HCT116 (cell line): ENCODE data around the gene ERCC6. TPM values are rescaled to one million over a fixed set of nuclear protein-coding genes. Genes with fewer than 3 reads are reported as not detected.

ENCODE experiments used
- ATAC-seq: fragments of 200-7000 bp; cut with Tn5 transposase; 2 replicates; pipeline ENCODE4 v1.9.1; 2020; ENCODE audit warnings: mild to moderate bottlenecking, moderate library complexity
- BruUV-seq: library from RNA; stranded (reverse); fragments of 400-500 nt; replicated peaks from 2 replicates; lab custom pipeline; 2021; lab: Mats Ljungman, UMichigan
- CTCF ChIA-PET: fragments of 300-600 bp; sonication (Branson Sonifier 250); formaldehyde crosslinking; loops from one replicate; lab custom pipeline; 2021; ENCODE audit warnings: antibody characterized with exemption; lab: Charles Lee
- POLR2A ChIA-PET: fragments of 300-600, 350-600 bp; sonication (Branson Sonifier 250); formaldehyde crosslinking; loops from one replicate; lab custom pipeline; 2021; ENCODE audit warnings: antibody characterized with exemption; lab: Charles Lee
- RAD21 ChIA-PET, 2 experiments: fragments of 300-600 bp; sonication (Branson Sonifier 250); formaldehyde crosslinking; loops; one replicate each; lab custom pipeline; 2023; ENCODE audit warnings: low total read pairs in 2 of 2; ENCODE audit not compliant: uncharacterized antibody in 2 of 2, unreplicated experiment in 2 of 2, low non-redundant PET in 1 of 2; lab: Charles Lee
- DNase-seq: peaks from one replicate; pipeline ENCODE4 v3.0.0-alpha.2; 2010; ENCODE audit warnings: low read depth, low spot score
- H2AFZ ChIP-seq: fragments of 200-600 bp; shearing (Covaris generic), sonication (generic); 2 replicates; pipeline ENCODE4 v1.6.1; 2017; ENCODE audit warnings: low read depth, mixed run types, mixed read lengths, antibody characterized with exemption, low read length; ENCODE audit not compliant: poor library complexity, severe bottlenecking
- H3K27ac ChIP-seq: 2 replicates; pipeline ENCODE4 v1.5.1; 2012; ENCODE audit warnings: low read depth, low read length
- H3K27me3 ChIP-seq: fragments of 200-600 bp; sonication (generic); 2 replicates; pipeline ENCODE4 v1.6.1; 2016; ENCODE audit warnings: mixed run types, low read length, mixed read lengths; ENCODE audit not compliant: insufficient read depth
- H3K36me3 ChIP-seq, 2 experiments: fragments of 200-500 bp in 1 of 2; fragments of 200-600 bp in 1 of 2; sonication (Bioruptor generic) in 1 of 2; sonication (generic) in 1 of 2; 2 replicates each; pipeline versions ENCODE4 v1.5.1 to v1.6.1; 2014 to 2016; ENCODE audit warnings: low read length in 2 of 2, inconsistent platforms in 1 of 2, mixed read lengths in 1 of 2, mixed run types in 1 of 2; ENCODE audit not compliant: insufficient read depth in 2 of 2, control insufficient read depth in 1 of 2
- H3K4me1 ChIP-seq, 2 experiments: fragments of 200-600 bp in 1 of 2; sonication (generic) in 1 of 2; 2 replicates each; pipeline versions ENCODE4 v1.5.1 to v1.6.1; 2012 to 2017; ENCODE audit warnings: low read length in 2 of 2, inconsistent platforms in 1 of 2, mild to moderate bottlenecking in 1 of 2, mixed read lengths in 1 of 2, mixed run types in 1 of 2, moderate library complexity in 1 of 2; ENCODE audit not compliant: insufficient read depth in 2 of 2, control insufficient read depth in 1 of 2
- H3K4me2 ChIP-seq: fragments of 200-600 bp; sonication (generic); 2 replicates; pipeline ENCODE4 v1.6.1; 2017; ENCODE audit warnings: mixed run types, low read length, mixed read lengths
- H3K4me3 ChIP-seq, 2 experiments: fragments of 200-600 bp in 1 of 2; sonication (generic) in 1 of 2; replicated peaks in 1 of 2; 2 replicates each; pipeline ENCODE4 v1.5.1; 2011 to 2016; ENCODE audit warnings: low read length in 2 of 2, control low read depth in 1 of 2, low read depth in 1 of 2, mild to moderate bottlenecking in 1 of 2, mixed read lengths in 1 of 2, mixed run types in 1 of 2
- H3K79me2 ChIP-seq: fragments of 200-600 bp; sonication (generic); 2 replicates; pipeline ENCODE4 v1.6.1; 2017; ENCODE audit warnings: mild to moderate bottlenecking, mixed run types, low read length, moderate library complexity, mixed read lengths; ENCODE audit not compliant: insufficient read depth
- H3K9ac ChIP-seq: fragments of 200-600 bp; sonication (generic); 2 replicates; pipeline ENCODE4 v1.6.1; 2016; ENCODE audit warnings: low read length, mixed read lengths
- H3K9me2 ChIP-seq: fragments of 200-600 bp; sonication (generic), shearing (Covaris generic); 2 replicates; pipeline ENCODE4 v1.6.1; 2017; ENCODE audit warnings: mixed run types, mild to moderate bottlenecking, moderate library complexity; ENCODE audit not compliant: insufficient read depth
- H3K9me3 ChIP-seq, 2 experiments: fragments of 200-500 bp in 1 of 2; fragments of 200-600 bp in 1 of 2; sonication (Bioruptor generic) in 1 of 2; sonication (generic) in 1 of 2; 2 replicates each; pipeline ENCODE4 v1.6.1; 2014 to 2017; ENCODE audit warnings: low read length in 2 of 2, mixed read lengths in 2 of 2, inconsistent platforms in 1 of 2, low read depth in 1 of 2, mild to moderate bottlenecking in 1 of 2, mixed run types in 1 of 2, moderate library complexity in 1 of 2; ENCODE audit not compliant: control insufficient read depth in 1 of 2, insufficient read depth in 1 of 2
- H4K20me1 ChIP-seq: fragments of 200-600 bp; sonication (generic), shearing (Covaris generic); 2 replicates; pipeline ENCODE4 v1.6.1; 2017; ENCODE audit warnings: mixed run types, mild to moderate bottlenecking, moderate library complexity; ENCODE audit not compliant: insufficient read depth
- ATF3 ChIP-seq: IDR thresholded peaks from 2 replicates; pipeline ENCODE4 v1.6.1; 2012
- CBX3 ChIP-seq: IDR thresholded peaks from 2 replicates; pipeline ENCODE4 v1.6.1; 2012; ENCODE audit warnings: low read depth
- CEBPB ChIP-seq: IDR thresholded peaks from 2 replicates; pipeline ENCODE4 v1.6.1; 2012; ENCODE audit warnings: low read depth
- CTCF ChIP-seq, 3 experiments: fragments of 200-600 bp in 1 of 3; sonication (generic) in 1 of 3; IDR thresholded peaks in 2 of 3; conservative IDR thresholded peaks in 1 of 3; 2 replicates each; pipeline ENCODE4 v1.5.1; 2012 to 2017; ENCODE audit warnings: low read depth in 2 of 3, low read length in 2 of 3, antibody characterized with exemption in 1 of 3, borderline replicate concordance in 1 of 3, control low read depth in 1 of 3, mild to moderate bottlenecking in 1 of 3, mixed read lengths in 1 of 3, mixed run types in 1 of 3, moderate library complexity in 1 of 3; ENCODE audit not compliant: insufficient read depth in 1 of 3
- EGR1 ChIP-seq: IDR thresholded peaks from 2 replicates; pipeline ENCODE4 v1.6.1; 2012; ENCODE audit warnings: low read depth
- ELF1 ChIP-seq: IDR thresholded peaks from 2 replicates; pipeline ENCODE4 v1.6.1; 2012; ENCODE audit warnings: low read depth, borderline replicate concordance
- EZH2 ChIP-seq: fragments of 200-600 bp; sonication (generic); IDR thresholded peaks from 2 replicates; pipeline ENCODE4 v1.6.1; 2017; ENCODE audit warnings: antibody characterized with exemption, mixed run types
- EZH2phosphoT487 ChIP-seq: fragments of 200-600 bp; IDR thresholded peaks from 2 replicates; pipeline ENCODE4 v1.6.1; 2018; ENCODE audit warnings: antibody characterized with exemption, borderline replicate concordance
- FOSL1 ChIP-seq: IDR thresholded peaks from 2 replicates; pipeline ENCODE4 v1.6.1; 2012; ENCODE audit warnings: low read depth
- JUND ChIP-seq: IDR thresholded peaks from 2 replicates; pipeline ENCODE4 v1.6.1; 2012
- MAX ChIP-seq: IDR thresholded peaks from 2 replicates; pipeline ENCODE4 v1.6.1; 2012
- POLR2A ChIP-seq: IDR thresholded peaks from 2 replicates; pipeline ENCODE4 v1.7.0; 2011; ENCODE audit warnings: borderline replicate concordance; ENCODE audit not compliant: insufficient read depth, insufficient read length; ENCODE audit errors: extremely low read depth
- POLR2AphosphoS5 ChIP-seq: IDR thresholded peaks from 2 replicates; pipeline ENCODE4 v1.6.1; 2011; ENCODE audit warnings: mild to moderate bottlenecking, low read depth, low read length, moderate library complexity
- RAD21 ChIP-seq: IDR thresholded peaks from 2 replicates; pipeline ENCODE4 v1.6.1; 2012; ENCODE audit warnings: low read depth, mild to moderate bottlenecking
- REST ChIP-seq: IDR thresholded peaks from 2 replicates; pipeline ENCODE4 v1.6.1; 2012; ENCODE audit warnings: low read depth
- SRF ChIP-seq: IDR thresholded peaks from 2 replicates; pipeline ENCODE4 v1.6.1; 2012; ENCODE audit warnings: low read depth
- TCF7L2 ChIP-seq: IDR thresholded peaks from 2 replicates; pipeline ENCODE4 v1.7.0; 2011; ENCODE audit warnings: borderline replicate concordance, inconsistent platforms; ENCODE audit not compliant: insufficient read depth, insufficient read length; ENCODE audit errors: extremely low read depth
- YY1 ChIP-seq: IDR thresholded peaks from 2 replicates; pipeline ENCODE4 v1.6.1; 2011; ENCODE audit warnings: low read length, low read depth, moderate library complexity, mild to moderate bottlenecking; ENCODE audit not compliant: insufficient replicate concordance; ENCODE audit errors: extremely low read depth
- ZBTB33 ChIP-seq: IDR thresholded peaks from 2 replicates; pipeline ENCODE4 v1.6.1; 2011; ENCODE audit warnings: mild to moderate bottlenecking, low read length, moderate library complexity; ENCODE audit not compliant: insufficient replicate concordance; ENCODE audit errors: extremely low read depth
- ZNF274 ChIP-seq: fragments of 200-500 bp; sonication (Bioruptor generic); IDR thresholded peaks from 2 replicates; pipeline ENCODE4 v1.6.1; 2014; ENCODE audit warnings: mild to moderate bottlenecking, low read depth, low read length, inconsistent platforms
- intact Hi-C: fragments of 100-400 bp; cut with micrococcal nuclease; formaldehyde crosslinking; loops from 2 replicates; pipeline ENCODE4 v1.10.0; 2022
- total RNA-seq: library from RNA; stranded (reverse); gene quantifications from one replicate; pipeline ENCODE4 v1.2.1, GENCODE V29; 2021; ENCODE audit not compliant: unreplicated experiment

The ERCC6 gene
- total RNA-seq, 1 experiment from 2014 or later = 16.4 TPM

- no TSS peak for BruUV-seq
- ATAC-seq = no peak
- CTCF ChIA-PET = no interaction called here
- TF ChIP-seq EGR1 (no peak), JUND (no peak), CBX3 (no peak), REST (no peak), ATF3 (no peak), RAD21 (no peak), CEBPB (no peak), CTCF (IDR thresholded peaks at IDR 0.05 in 2 of 3, conservative IDR thresholded peaks at IDR 0.05 in 1 of 3; ENCODE audit: borderline replicate concordance in 1 of 3, insufficient read depth in 1 of 3, low read depth in 2 of 3, low read length in 2 of 3) (no peak), POLR2A (no peak), EZH2 (no peak), TCF7L2 (no peak), EZH2phosphoT487 (no peak), SRF (no peak), ZBTB33 (no peak), YY1 (no peak), FOSL1 (no peak), ZNF274 (no peak), POLR2AphosphoS5 (no peak), ELF1 (no peak), MAX (no peak)
- RAD21 ChIA-PET = no interaction called here
- Histone ChIP-seq H3K9me3 (no peaks in the 10 kb centered on the region), H3K9me2 (no peaks in the 10 kb centered on the region), H2AFZ (no peak overlapping the region), H3K36me3 (no peaks in the 10 kb centered on the region), H3K79me2 (no peaks in the 10 kb centered on the region), H3K27ac (no peak overlapping the region), H3K4me2 (no peak overlapping the region), H3K27me3 (no peaks in the 10 kb centered on the region), H3K4me1 (no peaks in the 10 kb centered on the region), H3K9ac (no peak overlapping the region), H3K4me3 (no peak overlapping the region), H4K20me1 (no peaks in the 10 kb centered on the region)
- POLR2A ChIA-PET = no interaction called here
- no peak for DNase-seq
- intact Hi-C loops = no loop called here
Measured at GRCh38 chr10:49578392-49578791, 39.5 kb upstream of the ERCC6 start.
